ENCODE data around the gene INPP5E.
A peak's percentile ranks its signal among the peaks of the same experiment; 100 is the strongest.

The INPP5E gene

GRCh38 chr9:136456258-136456657 lies 16.6 kb upstream of the INPP5E start:
- no peak overlapping the region for H2BK5ac ChIP-seq (ENCODE audit: low read length)
- H2AK5ac ChIP-seq (ENCODE audit: low read depth, low read length) = no peak overlapping the region
- H3K4me2 ChIP-seq (ENCODE audit: insufficient read depth, low read length, poor library complexity, severe bottlenecking) = no peak overlapping the region
- H3K14ac ChIP-seq (ENCODE audit: low read length) = no peak overlapping the region
- peaks cover 57 to 89% of the 10 kb centered on the region in 2 donors for H3K36me3 ChIP-seq (replicated peaks in 1 of 2; ENCODE audit: control insufficient read depth in 2 of 2, insufficient read depth in 2 of 2, low read length in 2 of 2)
- H3K27me3 ChIP-seq (ENCODE audit: control insufficient read depth in 3 of 3, insufficient read depth in 3 of 3, low read depth in 1 of 3, low read length in 3 of 3) = no peaks in the 10 kb centered on the region
- H4K91ac ChIP-seq (ENCODE audit: low read depth, low read length, poor library complexity) = no peak overlapping the region
- no peak overlapping the region for H3K4ac ChIP-seq (ENCODE audit: low read length)
- H3K18ac ChIP-seq (ENCODE audit: low read length) = no peak overlapping the region
- H3K4me1 ChIP-seq (ENCODE audit: control insufficient read depth in 2 of 2, insufficient read depth in 1 of 2, low read depth in 1 of 2, low read length in 2 of 2) = no peaks in the 10 kb centered on the region
- H2AFZ ChIP-seq (ENCODE audit: low read length) = no peak overlapping the region
- no peak overlapping the region for H2BK15ac ChIP-seq (ENCODE audit: low read length)
- no peaks in the 10 kb centered on the region for H3K9me3 ChIP-seq (replicated peaks in 1 of 2; ENCODE audit: control insufficient read depth in 2 of 2, insufficient read depth in 1 of 2, low read depth in 1 of 2, low read length in 2 of 2)
- no CpG with 5 or more reads among the region's 9 CpGs for WGBS, 2 donors (ENCODE audit: extremely low coverage in 2 of 2, insufficient read length in 2 of 2, insufficient replicate concordance in 1 of 2)
- no peak overlapping the region for H3K9ac ChIP-seq (ENCODE audit: low read depth, low read length, poor library complexity)
- peaks cover 2% of the 10 kb centered on the region for H3K79me1 ChIP-seq (ENCODE audit: low read depth, low read length)
- no peak overlapping the region for H3K27ac ChIP-seq (replicated peaks; ENCODE audit: low read length)
- H2BK12ac ChIP-seq (ENCODE audit: low read length) = no peak overlapping the region
- H3K23ac ChIP-seq (ENCODE audit: low read depth, low read length, poor library complexity) = no peak overlapping the region
- DNase-seq (ENCODE audit: low spot score) = no peak
- no peak overlapping the region for H2BK120ac ChIP-seq (ENCODE audit: low read depth, low read length)
- no peak overlapping the region for H3K4me3 ChIP-seq (ENCODE audit: low read length in 2 of 2)
- H4K8ac ChIP-seq (ENCODE audit: low read depth, low read length) = no peak overlapping the region

GRCh38 chr9:136455043-136456002 lies 15.7 kb upstream of the INPP5E start:
- peak overlapping the region in 1 of 2 donors; percentile 37 for H3K4me3 ChIP-seq (ENCODE audit: low read length in 2 of 2)
- peak overlapping the region; percentile 30 for H3K9ac ChIP-seq (ENCODE audit: low read depth, low read length, poor library complexity)
- no peak overlapping the region for H2BK12ac ChIP-seq (ENCODE audit: low read length)
- H3K18ac ChIP-seq (ENCODE audit: low read length) = no peak overlapping the region
- H3K27me3 ChIP-seq (ENCODE audit: control insufficient read depth in 3 of 3, insufficient read depth in 3 of 3, low read depth in 1 of 3, low read length in 3 of 3) = no peaks in the 10 kb centered on the region
- no CpG with 5 or more reads among the region's 43 CpGs for WGBS, 2 donors (ENCODE audit: extremely low coverage in 2 of 2, insufficient read length in 2 of 2, insufficient replicate concordance in 1 of 2)
- H3K79me1 ChIP-seq (ENCODE audit: low read depth, low read length) = peaks cover 3% of the 10 kb centered on the region
- no peak overlapping the region for H2BK120ac ChIP-seq (ENCODE audit: low read depth, low read length)
- no peak overlapping the region for H2AK5ac ChIP-seq (ENCODE audit: low read depth, low read length)
- no peak overlapping the region for H3K4ac ChIP-seq (ENCODE audit: low read length)
- H3K4me1 ChIP-seq (ENCODE audit: control insufficient read depth in 2 of 2, insufficient read depth in 1 of 2, low read depth in 1 of 2, low read length in 2 of 2) = no peaks in the 10 kb centered on the region
- H4K91ac ChIP-seq (ENCODE audit: low read depth, low read length, poor library complexity) = no peak overlapping the region
- H3K9me3 ChIP-seq (replicated peaks in 1 of 2; ENCODE audit: control insufficient read depth in 2 of 2, insufficient read depth in 1 of 2, low read depth in 1 of 2, low read length in 2 of 2) = no peaks in the 10 kb centered on the region
- H3K4me2 ChIP-seq (ENCODE audit: insufficient read depth, low read length, poor library complexity, severe bottlenecking) = no peak overlapping the region
- H3K36me3 ChIP-seq (replicated peaks in 1 of 2; ENCODE audit: control insufficient read depth in 2 of 2, insufficient read depth in 2 of 2, low read length in 2 of 2) = peaks cover 61 to 89% of the 10 kb centered on the region in 2 donors
- no peak overlapping the region for H3K27ac ChIP-seq (replicated peaks; ENCODE audit: low read length)
- H4K8ac ChIP-seq (ENCODE audit: low read depth, low read length) = no peak overlapping the region
- H2BK15ac ChIP-seq (ENCODE audit: low read length) = no peak overlapping the region
- H3K23ac ChIP-seq (ENCODE audit: low read depth, low read length, poor library complexity) = no peak overlapping the region
- DNase-seq (ENCODE audit: low spot score) = no peak
- no peak overlapping the region for H3K14ac ChIP-seq (ENCODE audit: low read length)
- no peak overlapping the region for H2AFZ ChIP-seq (ENCODE audit: low read length)
- no peak overlapping the region for H2BK5ac ChIP-seq (ENCODE audit: low read length)

DNA sequence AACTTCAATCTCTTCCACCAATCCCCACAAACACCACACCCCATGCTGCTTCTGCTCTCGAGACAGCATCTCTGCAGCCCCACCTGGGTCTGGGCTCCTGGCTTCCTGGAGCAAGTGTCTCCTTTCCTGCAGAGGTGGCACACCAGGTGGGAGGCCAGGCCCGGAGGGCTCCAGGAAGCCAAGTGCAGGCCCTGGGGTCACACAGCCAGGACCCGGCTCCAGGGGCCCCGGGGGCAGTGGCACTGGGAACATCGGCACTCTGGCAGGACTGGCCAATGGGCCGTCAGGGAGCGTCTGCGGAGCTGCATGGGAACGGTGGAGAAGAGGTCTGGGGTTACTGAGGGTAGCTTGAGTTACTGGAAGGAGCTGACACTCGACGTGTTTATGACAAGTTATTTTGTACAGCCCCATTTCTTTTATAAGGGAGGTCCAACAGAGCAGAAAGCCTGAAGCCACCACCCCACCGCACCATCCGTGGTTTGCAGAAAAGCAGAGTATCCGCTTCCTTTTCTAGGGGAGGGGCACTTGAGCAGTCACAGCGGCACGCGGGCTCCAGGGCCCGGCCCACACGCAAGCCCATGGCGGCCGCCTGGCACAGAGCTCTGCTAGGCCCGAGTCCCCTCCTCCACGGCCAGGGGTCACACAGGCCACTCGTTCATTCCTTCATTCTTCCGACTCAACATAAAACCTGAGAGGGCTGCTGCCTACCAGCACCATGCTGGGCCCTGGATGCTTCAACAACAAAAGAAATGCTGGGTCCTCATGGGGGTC lies 14.6 kb upstream of the INPP5E start:
- H3K9me3 ChIP-seq (replicated peaks in 1 of 2; ENCODE audit: control insufficient read depth in 2 of 2, insufficient read depth in 1 of 2, low read depth in 1 of 2, low read length in 2 of 2) = no peaks in the 10 kb centered on the region
- no peak overlapping the region for H2AFZ ChIP-seq (ENCODE audit: low read length)
- no CpG with 5 or more reads among the region's 25 CpGs for WGBS, 2 donors (ENCODE audit: extremely low coverage in 2 of 2, insufficient read length in 2 of 2, insufficient replicate concordance in 1 of 2)
- no peak for DNase-seq (ENCODE audit: low spot score)
- H3K4me1 ChIP-seq (ENCODE audit: control insufficient read depth in 2 of 2, insufficient read depth in 1 of 2, low read depth in 1 of 2, low read length in 2 of 2) = no peaks in the 10 kb centered on the region
- H2BK120ac ChIP-seq (ENCODE audit: low read depth, low read length) = no peak overlapping the region
- no peak overlapping the region for H2BK5ac ChIP-seq (ENCODE audit: low read length)
- H3K79me1 ChIP-seq (ENCODE audit: low read depth, low read length) = peaks cover 2% of the 10 kb centered on the region
- H2AK5ac ChIP-seq (ENCODE audit: low read depth, low read length) = no peak overlapping the region
- no peak overlapping the region for H4K91ac ChIP-seq (ENCODE audit: low read depth, low read length, poor library complexity)
- no peak overlapping the region for H3K4me2 ChIP-seq (ENCODE audit: insufficient read depth, low read length, poor library complexity, severe bottlenecking)
- peaks cover 57 to 90% of the 10 kb centered on the region in 2 donors for H3K36me3 ChIP-seq (replicated peaks in 1 of 2; ENCODE audit: control insufficient read depth in 2 of 2, insufficient read depth in 2 of 2, low read length in 2 of 2)
- H4K8ac ChIP-seq (ENCODE audit: low read depth, low read length) = no peak overlapping the region
- no peak overlapping the region for H3K18ac ChIP-seq (ENCODE audit: low read length)
- H2BK12ac ChIP-seq (ENCODE audit: low read length) = no peak overlapping the region
- no peak overlapping the region for H3K9ac ChIP-seq (ENCODE audit: low read depth, low read length, poor library complexity)
- H3K27ac ChIP-seq (replicated peaks; ENCODE audit: low read length) = no peak overlapping the region
- no peak overlapping the region for H3K23ac ChIP-seq (ENCODE audit: low read depth, low read length, poor library complexity)
- H3K4me3 ChIP-seq (ENCODE audit: low read length in 2 of 2) = no peak overlapping the region
- no peak overlapping the region for H3K14ac ChIP-seq (ENCODE audit: low read length)
- H2BK15ac ChIP-seq (ENCODE audit: low read length) = no peak overlapping the region
- H3K4ac ChIP-seq (ENCODE audit: low read length) = no peak overlapping the region
- H3K27me3 ChIP-seq (ENCODE audit: control insufficient read depth in 3 of 3, insufficient read depth in 3 of 3, low read depth in 1 of 3, low read length in 3 of 3) = no peaks in the 10 kb centered on the region

DNA sequence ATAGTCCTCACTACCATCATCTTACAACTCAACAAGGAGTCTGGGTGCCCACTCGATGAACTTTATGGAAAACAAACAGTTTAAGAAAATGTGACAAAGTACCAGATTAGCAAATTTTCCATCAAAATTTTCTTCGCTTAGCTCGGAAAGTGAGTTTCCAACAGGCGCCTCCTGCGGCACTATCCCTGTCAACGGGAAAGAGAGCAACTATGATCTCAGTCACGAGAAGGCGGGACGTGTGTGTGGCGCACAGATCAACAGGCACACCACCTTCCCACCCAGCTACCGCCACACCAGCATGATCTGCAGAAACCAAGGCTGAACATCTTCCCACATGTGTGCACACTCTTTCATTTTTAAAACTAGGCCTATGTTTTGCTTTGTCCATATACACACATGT lies 13.7 kb upstream of the INPP5E start:
- no peak overlapping the region for H2AFZ ChIP-seq (ENCODE audit: low read length)
- no peak overlapping the region for H4K8ac ChIP-seq (ENCODE audit: low read depth, low read length)
- no peaks in the 10 kb centered on the region for H3K9me3 ChIP-seq (replicated peaks in 1 of 2; ENCODE audit: control insufficient read depth in 2 of 2, insufficient read depth in 1 of 2, low read depth in 1 of 2, low read length in 2 of 2)
- H3K79me1 ChIP-seq (ENCODE audit: low read depth, low read length) = peaks cover 2% of the 10 kb centered on the region
- H3K14ac ChIP-seq (ENCODE audit: low read length) = no peak overlapping the region
- H3K4ac ChIP-seq (ENCODE audit: low read length) = no peak overlapping the region
- H3K4me1 ChIP-seq (ENCODE audit: control insufficient read depth in 2 of 2, insufficient read depth in 1 of 2, low read depth in 1 of 2, low read length in 2 of 2) = no peaks in the 10 kb centered on the region
- no peak overlapping the region for H3K4me2 ChIP-seq (ENCODE audit: insufficient read depth, low read length, poor library complexity, severe bottlenecking)
- DNase-seq (ENCODE audit: low spot score) = no peak
- no peak overlapping the region for H4K91ac ChIP-seq (ENCODE audit: low read depth, low read length, poor library complexity)
- no peak overlapping the region for H2BK5ac ChIP-seq (ENCODE audit: low read length)
- no peak overlapping the region for H2AK5ac ChIP-seq (ENCODE audit: low read depth, low read length)
- H3K23ac ChIP-seq (ENCODE audit: low read depth, low read length, poor library complexity) = peak overlapping the region; percentile 91
- no peak overlapping the region for H2BK15ac ChIP-seq (ENCODE audit: low read length)
- WGBS, 2 donors (ENCODE audit: extremely low coverage in 2 of 2, insufficient read length in 2 of 2, insufficient replicate concordance in 1 of 2) = no CpG with 5 or more reads among the region's 11 CpGs
- no peak overlapping the region for H3K4me3 ChIP-seq (ENCODE audit: low read length in 2 of 2)
- H3K9ac ChIP-seq (ENCODE audit: low read depth, low read length, poor library complexity) = no peak overlapping the region
- H3K27ac ChIP-seq (replicated peaks; ENCODE audit: low read length) = no peak overlapping the region
- peaks cover 60 to 90% of the 10 kb centered on the region in 2 donors for H3K36me3 ChIP-seq (replicated peaks in 1 of 2; ENCODE audit: control insufficient read depth in 2 of 2, insufficient read depth in 2 of 2, low read length in 2 of 2)
- H3K18ac ChIP-seq (ENCODE audit: low read length) = no peak overlapping the region
- H2BK12ac ChIP-seq (ENCODE audit: low read length) = no peak overlapping the region
- H3K27me3 ChIP-seq (ENCODE audit: control insufficient read depth in 3 of 3, insufficient read depth in 3 of 3, low read depth in 1 of 3, low read length in 3 of 3) = no peaks in the 10 kb centered on the region
- H2BK120ac ChIP-seq (ENCODE audit: low read depth, low read length) = no peak overlapping the region

Measured in neuronal stem cell (in vitro differentiated cells).